Left cardiac atrium (tissue), 4 donors: ENCODE data around the gene FAM169A. TPM values are rescaled to one million over a fixed set of nuclear protein-coding genes. Genes with fewer than 3 reads are reported as not detected.
"Not testable (repeated sequence)": the region's sequence is repeated elsewhere in the genome, so short reads cannot be mapped to it uniquely, and the experiment has no call there.

Source experiments
- ATAC-seq, 2 donors: fragments of 200-7000 bp; cut with Tn5 transposase; one replicate each; pipeline ENCODE4 v1.9.1; 2020; ENCODE audit warnings: mild to moderate bottlenecking in 2 of 2, moderate library complexity in 2 of 2
- DNase-seq: peaks from one replicate; pipeline ENCODE4 v3.0.0-alpha.2; 2020
- intact Hi-C, 2 donors: fragments of 100-400 bp; cut with DNase I; formaldehyde crosslinking; loops; one replicate each; pipeline versions ENCODE4 v1.14.1 to v1.15.1; 2022 to 2023
- total RNA-seq, 2 donors: library from RNA; stranded (reverse); fragmentation: NEBNext Ultra II Directional; extraction: Animal tissue kit (Norgen Biotek cat#: 25700); gene quantifications; one replicate each; pipeline ENCODE4 v1.2.1, GENCODE V29; 2021
- donor health status: DM: no; HTN: yes; CAD: no.
- donor health status: DM: no; HTN: yes; CAD: no; lungs with severe emphysema.
- donor health status: DM: yes; HTN: yes; CAD: no.
- donor health status: Dilated cardiomyopathy.

Gene FAM169A
- total RNA-seq, 2 donors from 2014 or later = 5.0 to 6.9 TPM

- ATAC-seq (no peak), DNase-seq (no peak)
- intact Hi-C loops = no loop called here
These were observed 32.5 kb downstream of the FAM169A start for GRCh38 chr5:74833537-74834266.

GRCh38 chr5:74829413-74829812 lies 36.8 kb downstream of the FAM169A start:
- intact Hi-C loops = no loop called here
- ATAC-seq (no peak), DNase-seq (no peak)

GRCh38 chr5:74822288-74822687 lies 43.9 kb downstream of the FAM169A start:
- ATAC-seq (no peak), DNase-seq (no peak)
- intact Hi-C loops = no loop called here

GRCh38 chr5:74816875-74817274 lies 49.3 kb downstream of the FAM169A start:
- ATAC-seq (no peak), DNase-seq (no peak)
- intact Hi-C loops = no loop called here

GRCh38 chr5:74810915-74811314 lies 55.3 kb downstream of the FAM169A start:
- intact Hi-C loops = no loop called here
- ATAC-seq (no peak), DNase-seq (no peak)

GRCh38 chr5:74801941-74802340 lies 64.2 kb downstream of the FAM169A start:
- ATAC-seq = no peak
- intact Hi-C loops = no loop called here

GRCh38 chr5:74801197-74801596 lies 65.0 kb downstream of the FAM169A start:
- intact Hi-C loops = no loop called here
- DNase-seq (no peak), ATAC-seq (no peak)

More at GRCh38 chr5:74801941-74802340, 64.2 kb downstream of the FAM169A start:
- DNase-seq = no peak

- intact Hi-C loops = no loop called here
- no peak for DNase-seq
- no peak for ATAC-seq
These were observed 66.9 kb downstream of the FAM169A start for GRCh38 chr5:74798977-74799911.

- DNase-seq, ATAC-seq, intact Hi-C loops: not testable (repeated sequence)
These were observed 74.5 kb downstream of the FAM169A start for GRCh38 chr5:74791669-74792068.

GRCh38 chr5:74787424-74787823 lies 78.8 kb downstream of the FAM169A start:
- no peak for ATAC-seq
- DNase-seq = no peak
- intact Hi-C loops = no loop called here

GRCh38 chr5:74786851-74787250 lies 79.3 kb downstream of the FAM169A start:
- intact Hi-C loops = no loop called here
- ATAC-seq (no peak), DNase-seq (no peak)

- no peak for DNase-seq
- intact Hi-C loops = no loop called here
- ATAC-seq = no peak
These were observed 87.6 kb downstream of the FAM169A start for GRCh38 chr5:74778609-74779008.

GRCh38 chr5:74772359-74772758 lies 93.8 kb downstream of the FAM169A start:
- no peak for ATAC-seq
- intact Hi-C loops = no loop called here
- DNase-seq = no peak

- ATAC-seq (peak; percentile 31), DNase-seq (no peak)
- intact Hi-C loops = loop anchor here (2.0 to 10.0 kb wide), 2 partner anchors 147 to 151 kb away; no protein-coding TSS in a partner anchor
These were observed 98.6 kb downstream of the FAM169A start for GRCh38 chr5:74767579-74767913.

GRCh38 chr5:74766849-74767578 lies 99.2 kb downstream of the FAM169A start, which contains the start of the genes GFM2 and NSA2:
TSS of gene GFM2 (minus strand) at chr5:74767117. CDS start at chr5:74763742, 3,375 bp downstream.
TSS of gene NSA2 (plus strand) at chr5:74767249. CDS start at chr5:74767361, 112 bp downstream.
- intact Hi-C loops = loop anchor here (2.0 to 10.0 kb wide), 2 partner anchors 148 to 152 kb away; no protein-coding TSS in a partner anchor
- DNase-seq (peak; percentile 93), ATAC-seq (peak; percentile 99)

- intact Hi-C loops = loop anchor here (2.0 to 10.0 kb wide), 2 partner anchors 148 to 152 kb away; no protein-coding TSS in a partner anchor
- ATAC-seq (peak; percentile 67 to 73), DNase-seq (no peak)
These were observed 99.8 kb downstream of the FAM169A start for GRCh38 chr5:74766418-74766848.

GRCh38 chr5:74765929-74766328 lies 100.3 kb downstream of the FAM169A start:
- no peak for DNase-seq
- intact Hi-C loops = loop anchor here (2.0 to 10.0 kb wide), 2 partner anchors 149 to 153 kb away; no protein-coding TSS in a partner anchor
- ATAC-seq = no peak

- ATAC-seq (no peak), DNase-seq (no peak)
- intact Hi-C loops = loop anchor here in 1 of 2 donors (10.0 kb wide), 1 partner anchor 150 kb away; no protein-coding TSS in a partner anchor
These were observed 101.0 kb downstream of the FAM169A start for GRCh38 chr5:74765201-74765600.

GRCh38 chr5:74763504-74763903 lies 102.7 kb downstream of the FAM169A start:
- ATAC-seq (no peak), DNase-seq (no peak)
- intact Hi-C loops = loop anchor here in 1 of 2 donors (10.0 kb wide), 1 partner anchor 151 kb away; no protein-coding TSS in a partner anchor
